ENCODE results near the gene TANGO2. TPM values are rescaled to one million over a fixed set of nuclear protein-coding genes. Genes with fewer than 3 reads are reported as not detected.

The TANGO2 gene
- total and polyA plus RNA-seq, 10 of the 15 experiments (the other 5 are each of a cell fraction or from before 2014, with no cell fraction given) = 4.0 to 24.8 (median 20.9) TPM

GRCh38 chr22:20022231-20022977, 1.5 kb downstream of the TANGO2 start:
- ChIA-PET CTCF (interaction anchor here (0.7 to 1.7 kb wide), 7 partner anchors 9 to 292 kb away, joined by 3 to 5 read pairs (median 3); no protein-coding TSS in a partner anchor), SMC1A (ENCODE audit: uncharacterized antibody, unreplicated experiment) (interaction anchor here (1.2 kb wide), 1 partner anchor 107 kb away, joined by 3 read pairs; no protein-coding TSS in a partner anchor), POLR2A (interaction anchor here (0.6 to 1.2 kb wide), 2 partner anchors 64 to 80 kb away, joined by 3 to 4 read pairs; no protein-coding TSS in a partner anchor), RAD21 (ENCODE audit: unreplicated experiment) (interaction anchor here (1.2 kb wide), 1 partner anchor 57 kb away, joined by 5 read pairs; no protein-coding TSS in a partner anchor)
- H3K9ac ChIP-seq (ENCODE audit: control insufficient read depth, insufficient read depth, low read length) = peak overlapping the region; percentile 86
- H3K27ac ChIP-seq (ENCODE audit: control insufficient read depth, insufficient read depth) = peak overlapping the region; percentile 81
- H3K4me3 ChIP-seq = peak overlapping the region; percentile 99
- H3K4me2 ChIP-seq (ENCODE audit: control insufficient read depth, insufficient read depth) = peak overlapping the region; percentile 100
- BruUV-seq (replicated peaks) = no TSS peak
- WGBS (ENCODE audit: insufficient coverage, insufficient replicate concordance, low lambda C conversion rate, missing lambda C conversion rate) = 70% methylated on average over 11 of the region's 11 CpGs
- ATAC-seq = no peak
- DNase-seq (ENCODE audit: low read depth, low spot score) = no peak
- H3K4me1 ChIP-seq (ENCODE audit: control insufficient read depth, insufficient read depth, low read length) = peaks cover 13% of the 10 kb centered on the region
- H3K36me3 ChIP-seq (ENCODE audit: control insufficient read depth in 2 of 2, insufficient read depth in 2 of 2, low read length in 1 of 2) = no peaks in the 10 kb centered on the region; a peak in 1 of 4 replicates
- H3K79me2 ChIP-seq (ENCODE audit: control insufficient read depth, insufficient read depth, low read length) = peaks cover 23% of the 10 kb centered on the region
- in situ Hi-C loops (cut with MboI) = no loop called here
- FAIRE-seq = no peak
- no peaks in the 10 kb centered on the region; the same call in 1 of the 2 replicates for H4K20me1 ChIP-seq (ENCODE audit: control insufficient read depth, insufficient read depth)
- peaks cover 0 to 3% of the 10 kb centered on the region in 2 experiments; a peak in 2 of 4 replicates for H3K27me3 ChIP-seq (replicated peaks in 1 of 2; ENCODE audit: control insufficient read depth in 2 of 2, insufficient read depth in 2 of 2, low read length in 1 of 2)
- no peak overlapping the region for H2AFZ ChIP-seq (ENCODE audit: control insufficient read depth, low read depth, low read length)
- no peaks in the 10 kb centered on the region for H3K9me3 ChIP-seq (replicated peaks; ENCODE audit: control insufficient read depth, insufficient read depth, low read length)
- intact Hi-C loops (cut with micrococcal nuclease; ENCODE audit: unreplicated experiment) = loop anchor here (10.0 kb wide), 1 partner anchor 52 kb away; no protein-coding TSS in a partner anchor
- no peak for TF ChIP-seq ZSCAN29 (IDR thresholded peaks at IDR 0.05)
- TF ChIP-seq CTCF (IDR thresholded peaks at IDR 0.05 in 2 of 3, conservative IDR thresholded peaks at IDR 0.05 in 1 of 3; ENCODE audit: control insufficient read depth in 2 of 3, extremely low read depth in 1 of 3, insufficient read depth in 1 of 3, low read depth in 3 of 3, low read length in 3 of 3) = no peak
- no peak for TF ChIP-seq NFYA (IDR thresholded peaks at IDR 0.05; ENCODE audit: borderline replicate concordance, low read depth, low read length)
- no peak for TF ChIP-seq IRF3 (IDR thresholded peaks at IDR 0.05)
- TF ChIP-seq ZNF274 (IDR thresholded peaks at IDR 0.05; ENCODE audit: insufficient read depth, insufficient read length) = no peak
- no peak for TF ChIP-seq FOS (IDR thresholded peaks at IDR 0.05; ENCODE audit: borderline replicate concordance, extremely low read depth, insufficient read length)
- no peak for TF ChIP-seq MYB (IDR thresholded peaks at IDR 0.05; ENCODE audit: borderline replicate concordance, low read depth, low read length)
- TF ChIP-seq SMAD5 (IDR thresholded peaks at IDR 0.05; ENCODE audit: low read depth) = no peak
- TF ChIP-seq KLF5 (IDR thresholded peaks at IDR 0.05; ENCODE audit: partially characterized antibody) = no peak
- no peak for TF ChIP-seq RB1 (IDR thresholded peaks at IDR 0.05; ENCODE audit: borderline replicate concordance)
- no peak for TF ChIP-seq ZNF207 (IDR thresholded peaks at IDR 0.05; ENCODE audit: borderline replicate concordance)
- TF ChIP-seq RAD21 (IDR thresholded peaks at IDR 0.05; ENCODE audit: insufficient read depth, low read depth, low read length) = no peak
- no peak for TF ChIP-seq HDGF (IDR thresholded peaks at IDR 0.05)
- no peak for TF ChIP-seq TARDBP (IDR thresholded peaks at IDR 0.05; ENCODE audit: borderline replicate concordance)
- no peak for TF ChIP-seq CHD4 (IDR thresholded peaks at IDR 0.05)
- TF ChIP-seq SPI1 (IDR thresholded peaks at IDR 0.05; ENCODE audit: borderline replicate concordance, insufficient read depth, low read depth, low read length) = no peak
- no peak for TF ChIP-seq ATF2 (IDR thresholded peaks at IDR 0.05; ENCODE audit: low read length)
